ENCODE measurements around the gene PSME3IP1. TPM values are rescaled to one million over a fixed set of nuclear protein-coding genes. Genes with fewer than 3 reads are reported as not detected.

Gene PSME3IP1
- total RNA-seq, 1 donor, result 71.2 TPM

GRCh38 chr16:57104706-57105105 is 81.1 kb downstream of the PSME3IP1 start:
- no peak for DNase-seq (ENCODE audit: low read depth)
- no peak overlapping the region for H3K4me3 ChIP-seq (ENCODE audit: low read depth, low read length)
- no peak for TF ChIP-seq CTCF (IDR thresholded peaks at IDR 0.05; ENCODE audit: insufficient read depth, low read depth, low read length)

- no peak overlapping the region for H3K4me3 ChIP-seq (ENCODE audit: low read depth, low read length)
- no peak for TF ChIP-seq CTCF (IDR thresholded peaks at IDR 0.05; ENCODE audit: insufficient read depth, low read depth, low read length)
- DNase-seq (ENCODE audit: low read depth), result no peak
These were observed 82.7 kb downstream of the PSME3IP1 start for GRCh38 chr16:57102888-57103851.

Other genes starting within 250 kb of the PSME3IP1 start
- gene CETP, start 224.1 kb downstream of the PSME3IP1 start, total RNA-seq, result not detected in 2 replicates
- gene NLRC5, start 196.5 kb downstream of the PSME3IP1 start, total RNA-seq, result 44.0 and 67.6 TPM in 2 replicates
- 23.2 and 24.2 TPM in 2 replicates for gene CPNE2, start 93.5 kb downstream of the PSME3IP1 start, total RNA-seq
- 51.2 and 64.8 TPM in 2 replicates for gene RSPRY1, start 290 bp upstream of the PSME3IP1 start, total RNA-seq
- 91.2 and 134 TPM in 2 replicates for gene ARL2BP, start 59.2 kb upstream of the PSME3IP1 start, total RNA-seq
- under 0.01 TPM in 1 of 2 replicates, not detected in the other for gene PLLP, start 98.6 kb upstream of the PSME3IP1 start, total RNA-seq
- not detected in 2 replicates for gene CCL22, start 172.7 kb upstream of the PSME3IP1 start, total RNA-seq
- 0.32 TPM in 1 of 2 replicates, not detected in the other for gene CX3CL1, start 186.5 kb upstream of the PSME3IP1 start, total RNA-seq
- not detected in 2 replicates for gene CCL17, start 218.7 kb upstream of the PSME3IP1 start, total RNA-seq